T-helper 1 cell treated with Interleukin-12 subunit alpha and Interleukin-12 subunit beta and Interleukin-4 antibody, amounts not matched to agents 30 ng/mL and 1 ng/mL, for 36 hours (primary cell): ENCODE data around the gene UCN. TPM values are rescaled to one million over a fixed set of nuclear protein-coding genes. Genes with fewer than 3 reads are reported as not detected.

Experiments
- intact Hi-C: fragments of 100-400 bp; cut with micrococcal nuclease; formaldehyde crosslinking; loops from one replicate; pipeline ENCODE4 v1.15.1; 2024
- total RNA-seq: library from RNA; stranded (reverse); gene quantifications from 2 replicates; pipeline ENCODE4 v1.2.3, GENCODE V29; 2022

The UCN gene
- total RNA-seq, 1 donor from 2014 or later: 2.6 TPM

- intact Hi-C loops: loop anchor here (1.0 to 5.0 kb wide), 6 partner anchors 50 to 290 kb away; partner anchors contain the start of genes ATRAID, IFT172, KHK and MAPRE3
These were observed 45.6 kb downstream of the UCN start, which contains the start of gene SLC30A3 for GRCh38 chr2:27262379-27263286. SLC30A3 (minus strand) TSS chr2:27263047; CDS start chr2:27262906, 141 bp downstream.

GRCh38 chr2:27261926-27262298 lies 46.3 kb downstream of the UCN start:
- intact Hi-C loops: loop anchor here (1.0 to 5.0 kb wide), 4 partner anchors 12 to 290 kb away; partner anchors contain the start of genes IFT172, KHK and MAPRE3

- intact Hi-C loops: loop anchor here (1.0 to 5.0 kb wide), 3 partner anchors 11 to 289 kb away; partner anchors contain the start of genes IFT172 and MAPRE3
These were observed 46.9 kb downstream of the UCN start for GRCh38 chr2:27261241-27261925.

GRCh38 chr2:27258051-27258450 lies 50.2 kb downstream of the UCN start:
- intact Hi-C loops: no loop called here

Other genes starting within 250 kb of the UCN start
- gene OST4, start 236.8 kb downstream of the UCN start, total RNA-seq: 390 and 415 TPM in 2 replicates
- 1.4 and 1.7 TPM in 2 replicates for gene EMILIN1, start 229.8 kb downstream of the UCN start, total RNA-seq
- 12.4 and 14.3 TPM in 2 replicates for gene KHK, start 221.7 kb downstream of the UCN start, total RNA-seq
- 3.5 and 3.9 TPM in 2 replicates for gene CGREF1, start 189.3 kb downstream of the UCN start, total RNA-seq
- 0.24 and 0.54 TPM in 2 replicates for gene ABHD1, start 184.6 kb downstream of the UCN start, total RNA-seq
- gene PREB, start 173.8 kb downstream of the UCN start, total RNA-seq: 81.2 and 82.7 TPM in 2 replicates
- gene PRR30, start 169.0 kb downstream of the UCN start, total RNA-seq: not detected in 2 replicates
- gene TCF23, start 159.4 kb downstream of the UCN start, total RNA-seq: 0.05 TPM in 2 replicates
- 77.9 and 80.9 TPM in 2 replicates for gene ATRAID, start 96.4 kb downstream of the UCN start, total RNA-seq
- 46.8 and 54.6 TPM in 2 replicates for gene SLC5A6, start 96.2 kb downstream of the UCN start, total RNA-seq
- gene CAD, start 91.1 kb downstream of the UCN start, total RNA-seq: 68.3 and 72.3 TPM in 2 replicates
- 0.64 and 0.68 TPM in 2 replicates for gene SLC30A3, start 45.4 kb downstream of the UCN start, total RNA-seq
- gene DNAJC5G, start 33.0 kb downstream of the UCN start, total RNA-seq: not detected in 2 replicates
- 0.10 TPM in 1 of 2 replicates, not detected in the other for gene TRIM54, start 26.0 kb downstream of the UCN start, total RNA-seq
- 97.0 and 105 TPM in 2 replicates for gene MPV17, start 14.7 kb upstream of the UCN start, total RNA-seq
- gene GTF3C2, start 48.3 kb upstream of the UCN start, total RNA-seq: 70.0 and 77.4 TPM in 2 replicates
- gene EIF2B4, start 61.9 kb upstream of the UCN start, total RNA-seq: 48.3 and 48.7 TPM in 2 replicates
- gene SNX17, start 62.2 kb upstream of the UCN start, total RNA-seq: 128 and 129 TPM in 2 replicates
- 19.7 and 20.2 TPM in 2 replicates for gene ZNF513, start 72.3 kb upstream of the UCN start, total RNA-seq
- gene PPM1G, start 101.1 kb upstream of the UCN start, total RNA-seq: 102 and 105 TPM in 2 replicates
- gene NRBP1, start 120.2 kb upstream of the UCN start, total RNA-seq: 100 and 104 TPM in 2 replicates
- gene KRTCAP3, start 133.9 kb upstream of the UCN start, total RNA-seq: 4.8 and 5.5 TPM in 2 replicates
- 9.7 and 10.1 TPM in 2 replicates for gene IFT172, start 181.3 kb upstream of the UCN start, total RNA-seq
- gene FNDC4, start 186.8 kb upstream of the UCN start, total RNA-seq: not detected in 2 replicates
- not detected in 2 replicates for gene GCKR, start 188.4 kb upstream of the UCN start, total RNA-seq